SIG-M5 treated with dmso at 0.1 percent for 504 hours (cell line): ENCODE results near the gene OPRL1.

ENCODE experiments used
- DNase-seq: peaks from one replicate; lab custom pipeline; 2025; ENCODE audit not compliant: unreplicated experiment; lab: John Stamatoyannopoulos, UW

The OPRL1 gene

GRCh38 chr20:64139199-64140060 is 59.5 kb downstream of the OPRL1 start:
- no peak for DNase-seq

DNA sequence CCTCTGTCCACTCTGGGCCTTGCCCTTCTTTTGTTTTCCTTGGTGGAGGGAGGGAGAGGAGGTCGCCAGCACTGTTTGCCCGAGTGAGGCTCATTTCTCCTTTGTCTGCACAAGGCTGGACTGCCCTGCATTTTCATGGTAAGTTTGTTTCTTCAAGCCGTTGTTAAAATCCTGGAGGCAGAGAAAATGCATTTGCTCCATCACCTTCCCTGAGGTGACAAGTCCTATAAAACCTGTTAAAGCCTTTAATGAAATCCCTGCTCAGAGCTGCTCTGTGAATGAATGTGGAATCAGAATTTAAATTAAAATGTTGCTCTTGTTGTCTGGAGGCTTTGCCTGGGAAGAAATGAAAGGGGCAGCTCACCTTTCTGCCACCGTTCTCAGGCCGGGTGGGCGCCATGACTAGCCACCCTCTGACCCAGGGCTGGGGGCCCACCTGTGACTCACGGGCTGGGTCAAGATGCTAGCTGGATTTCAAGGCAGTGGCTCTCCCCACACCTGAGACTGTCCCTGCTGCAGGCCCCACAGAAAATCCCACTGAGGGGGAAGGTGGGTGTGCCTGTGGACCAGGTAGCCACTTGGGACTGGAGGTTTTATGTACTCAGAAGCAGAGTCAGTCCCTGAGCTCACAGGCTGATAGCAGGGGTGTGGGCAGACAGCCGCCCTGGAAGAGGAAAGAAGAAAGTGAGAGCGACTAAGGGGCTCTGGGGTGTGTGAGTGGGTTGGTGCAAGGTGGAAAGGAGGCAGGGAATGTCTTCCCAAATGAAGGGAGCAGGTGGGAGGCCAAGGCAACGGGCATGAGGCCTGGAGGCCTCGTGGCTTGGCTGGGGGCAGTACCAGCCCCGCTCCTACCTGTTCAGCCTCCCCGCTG is 60.4 kb downstream of the OPRL1 start:
- no peak for DNase-seq

- no peak for DNase-seq
Measured at GRCh38 chr20:64140956-64141355, 61.1 kb downstream of the OPRL1 start.

DNA sequence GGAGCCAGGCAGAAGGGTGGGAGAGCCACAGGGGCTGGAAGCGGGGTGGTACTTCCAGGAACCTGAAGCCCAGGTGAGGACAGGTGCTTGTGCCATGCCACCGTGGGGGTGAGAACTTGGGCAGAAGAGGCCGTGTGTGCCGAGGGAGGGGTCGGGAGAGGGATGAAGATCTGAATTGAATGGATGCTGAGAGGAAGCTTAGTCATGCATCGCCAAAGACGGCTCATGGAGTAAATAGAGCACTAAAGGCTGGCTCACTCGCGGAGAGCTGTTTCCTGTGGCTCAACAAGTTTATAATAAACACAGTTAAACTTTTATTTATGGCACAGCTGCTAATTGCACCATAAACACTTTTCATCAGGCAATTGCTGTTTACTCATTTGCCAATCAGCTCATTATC is 62.7 kb downstream of the OPRL1 start:
- DNase-seq: no peak

GRCh38 chr20:64143018-64143801 is 63.3 kb downstream of the OPRL1 start:
- DNase-seq: no peak

DNA sequence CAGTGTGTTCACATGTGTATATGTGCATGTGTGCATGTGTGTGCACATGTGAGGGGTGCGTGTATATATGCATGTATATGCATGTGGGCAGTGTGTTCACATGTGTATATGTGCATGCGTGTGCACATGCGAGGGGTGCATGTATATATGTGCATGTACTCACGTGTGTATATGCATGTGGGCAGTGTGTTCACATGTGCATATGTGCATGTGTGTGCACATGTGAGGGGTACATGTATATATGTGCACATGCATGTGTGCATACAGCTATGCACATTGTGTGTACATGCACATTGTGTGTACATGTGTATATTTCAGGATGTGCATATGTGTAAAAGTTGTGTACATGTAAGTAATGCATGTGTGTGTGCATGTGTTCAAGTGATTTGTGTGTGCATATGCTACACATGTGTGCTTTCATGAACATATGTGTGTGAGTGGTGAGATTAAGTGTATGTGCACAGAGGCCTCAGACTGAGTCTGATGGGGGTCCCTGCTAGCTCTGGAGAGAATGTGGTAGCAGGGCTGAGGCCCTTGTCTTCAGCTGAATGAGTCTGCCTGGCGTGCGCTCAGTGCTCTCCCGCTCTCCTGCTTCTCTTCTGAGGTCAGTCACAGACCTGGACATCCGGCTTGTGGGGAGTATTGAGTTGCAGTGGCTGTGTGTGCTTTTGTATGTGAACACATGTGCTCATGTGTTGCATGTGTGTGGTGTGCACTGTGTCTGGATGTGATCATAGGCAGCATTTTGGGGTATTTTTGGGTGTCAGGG is 64.4 kb downstream of the OPRL1 start:
- DNase-seq: no peak

GRCh38 chr20:64145458-64146300 is 65.8 kb downstream of the OPRL1 start:
- DNase-seq: no peak

GRCh38 chr20:64146301-64146935 is 66.5 kb downstream of the OPRL1 start:
- DNase-seq: no peak

DNA sequence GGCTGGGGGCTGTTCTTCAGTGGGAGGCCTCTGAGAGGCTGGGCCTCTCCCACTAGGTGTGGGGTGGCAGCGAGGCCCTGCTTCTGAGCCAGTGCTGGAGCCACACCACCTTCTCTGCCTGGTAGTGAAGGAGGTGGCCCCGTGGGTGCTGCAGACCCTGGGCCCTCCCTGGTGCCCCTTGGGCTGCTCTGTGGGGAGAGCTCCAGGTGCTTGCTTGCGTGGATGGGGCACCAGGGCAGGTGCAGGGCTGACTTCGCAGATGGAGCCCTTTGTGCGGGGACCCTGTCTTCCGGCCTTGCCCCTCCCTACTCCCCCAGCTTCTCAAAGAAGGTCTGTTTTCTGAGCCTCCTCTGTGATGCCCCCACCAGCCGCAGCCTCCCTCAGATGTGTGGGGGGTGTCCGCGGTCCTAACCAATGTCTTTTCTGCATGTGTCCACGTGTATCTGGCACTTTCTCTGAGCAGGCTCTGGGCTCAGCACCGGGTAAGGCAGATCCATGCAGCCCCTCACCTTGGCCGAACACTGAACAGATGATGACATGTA is 67.1 kb downstream of the OPRL1 start:
- no peak for DNase-seq

GRCh38 chr20:64148581-64148980 is 68.7 kb downstream of the OPRL1 start:
- no peak for DNase-seq

DNA sequence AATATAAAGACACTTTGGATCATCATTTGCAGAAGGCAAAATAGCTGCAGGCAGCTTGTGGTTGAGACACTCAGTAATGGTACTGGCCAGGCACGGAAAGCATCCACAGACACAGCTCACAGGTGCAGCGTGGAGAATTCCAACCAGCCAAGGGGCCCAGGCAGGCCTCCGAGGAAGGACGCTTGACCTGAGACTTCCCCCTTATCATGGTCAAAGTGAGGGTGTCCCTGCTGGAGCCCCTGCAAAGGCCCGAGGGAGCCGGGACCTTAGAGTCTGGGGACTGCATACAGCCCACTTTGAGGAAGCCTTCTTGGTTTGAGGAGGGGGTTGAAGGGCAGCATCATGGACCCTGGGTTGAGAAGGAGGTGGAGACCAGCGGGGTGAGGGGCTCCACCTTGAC is 69.3 kb downstream of the OPRL1 start:
- DNase-seq: no peak

DNA sequence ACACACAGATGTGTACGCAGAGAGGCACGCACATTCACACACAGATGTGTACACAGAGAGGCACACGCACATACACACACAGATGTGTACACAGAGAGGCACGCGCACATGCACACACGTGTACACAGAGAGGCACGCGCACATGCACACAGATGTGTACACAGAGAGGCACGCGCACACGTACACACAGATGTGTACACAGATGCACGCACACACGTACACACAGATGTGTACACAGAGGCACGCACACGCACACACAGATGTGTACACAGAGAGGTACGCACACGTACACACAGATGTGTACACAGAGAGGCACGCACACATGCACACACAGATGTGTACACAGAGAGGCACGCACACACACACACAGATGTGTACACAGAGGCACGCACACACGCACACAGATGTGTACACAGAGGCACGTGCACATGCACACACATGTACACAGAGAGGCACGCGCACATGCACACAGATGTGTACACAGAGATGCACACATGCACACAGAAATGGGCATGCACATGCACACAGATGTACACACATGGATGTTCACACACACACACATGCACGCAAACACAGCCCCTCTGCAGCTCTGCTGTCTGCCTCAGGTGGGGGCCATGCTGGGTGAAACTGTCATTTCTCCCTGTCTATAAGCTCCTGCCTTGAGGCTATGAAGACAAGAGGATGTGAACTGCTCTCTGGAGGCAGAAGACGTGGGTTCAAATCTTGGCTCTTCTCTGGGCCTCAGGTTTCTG is 70.1 kb downstream of the OPRL1 start:
- DNase-seq: no peak
